MM.1S (cell line): ENCODE measurements around the gene ZNF774.

Experiments
- EZH2 ChIP-seq: fragments of 300-600 bp; sonication (generic); optimal IDR thresholded peaks from 2 replicates; pipeline ENCODE3; 2017; ENCODE audit warnings: low read depth, mild to moderate bottlenecking, antibody characterized with exemption, low read length, mixed read lengths
- EZH2phosphoT487 ChIP-seq: fragments of 300-600 bp; sonication (generic); IDR thresholded peaks from 2 replicates; pipeline ENCODE4 v1.6.1; 2018; ENCODE audit warnings: antibody characterized with exemption, low read length
- TF ChIP-seq, protein P1 (sequence below): fragments of 300-600 bp; sonication (generic); IDR thresholded peaks from 2 replicates; pipeline ENCODE4 v1.5.1; 2016; ENCODE audit warnings: antibody characterized with exemption, low read length, mixed read lengths

DNA sequence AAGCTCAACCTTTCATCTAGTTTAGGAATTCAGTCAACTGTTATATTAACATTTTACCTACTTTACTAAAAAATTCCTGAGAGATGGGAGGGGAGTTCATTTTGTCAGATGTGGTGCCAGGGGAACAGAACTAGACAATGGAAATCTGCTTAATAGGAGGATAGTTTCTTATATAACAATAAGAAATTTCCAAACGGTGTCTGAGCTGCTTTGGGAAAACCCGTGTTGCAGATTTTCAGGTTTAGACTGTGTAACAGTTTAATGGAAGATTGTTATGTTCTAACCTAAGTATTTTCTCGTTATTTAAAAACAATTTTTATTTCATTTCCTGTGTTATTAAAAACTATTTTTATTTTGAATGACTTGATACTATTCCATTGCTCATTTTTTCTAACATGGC, 55.3 kb downstream of the ZNF774 start:
- TF ChIP-seq EZH2phosphoT487, result no peak
- TF ChIP-seq, protein P1, sequence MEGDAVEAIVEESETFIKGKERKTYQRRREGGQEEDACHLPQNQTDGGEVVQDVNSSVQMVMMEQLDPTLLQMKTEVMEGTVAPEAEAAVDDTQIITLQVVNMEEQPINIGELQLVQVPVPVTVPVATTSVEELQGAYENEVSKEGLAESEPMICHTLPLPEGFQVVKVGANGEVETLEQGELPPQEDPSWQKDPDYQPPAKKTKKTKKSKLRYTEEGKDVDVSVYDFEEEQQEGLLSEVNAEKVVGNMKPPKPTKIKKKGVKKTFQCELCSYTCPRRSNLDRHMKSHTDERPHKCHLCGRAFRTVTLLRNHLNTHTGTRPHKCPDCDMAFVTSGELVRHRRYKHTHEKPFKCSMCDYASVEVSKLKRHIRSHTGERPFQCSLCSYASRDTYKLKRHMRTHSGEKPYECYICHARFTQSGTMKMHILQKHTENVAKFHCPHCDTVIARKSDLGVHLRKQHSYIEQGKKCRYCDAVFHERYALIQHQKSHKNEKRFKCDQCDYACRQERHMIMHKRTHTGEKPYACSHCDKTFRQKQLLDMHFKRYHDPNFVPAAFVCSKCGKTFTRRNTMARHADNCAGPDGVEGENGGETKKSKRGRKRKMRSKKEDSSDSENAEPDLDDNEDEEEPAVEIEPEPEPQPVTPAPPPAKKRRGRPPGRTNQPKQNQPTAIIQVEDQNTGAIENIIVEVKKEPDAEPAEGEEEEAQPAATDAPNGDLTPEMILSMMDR, result no peak
- no peak for TF ChIP-seq EZH2
